A673 (cell line): ENCODE measurements around the gene VAC14. TPM values are rescaled to one million over a fixed set of nuclear protein-coding genes. Genes with fewer than 3 reads are reported as not detected.

Source experiments
- BruUV-seq: library from RNA; stranded (reverse); fragments of 400-500 nt; replicated peaks from 2 replicates; lab custom pipeline; 2021; lab: Mats Ljungman, UMichigan
- CTCF ChIA-PET: fragments of 300-600 bp; sonication (Branson Sonifier 250); formaldehyde crosslinking; loops from one replicate; lab custom pipeline; 2022; ENCODE audit warnings: antibody characterized with exemption; lab: Charles Lee
- POLR2A ChIA-PET: fragments of 300-600 bp; sonication (Branson Sonifier 250); formaldehyde crosslinking; loops from one replicate; lab custom pipeline; 2022; ENCODE audit warnings: antibody characterized with exemption; ENCODE audit not compliant: low non-redundant PET; lab: Charles Lee
- DNase-seq: peaks from one replicate; pipeline ENCODE4 v3.0.0-alpha.2; 2015; ENCODE audit warnings: low spot score
- H3K27ac ChIP-seq: fragments of 200-600 bp; sonication (generic); 2 replicates; pipeline ENCODE4 v1.5.1; 2016; ENCODE audit warnings: mixed run types, low read depth, mild to moderate bottlenecking, mixed read lengths, antibody characterized with exemption, low read length; ENCODE audit not compliant: poor library complexity, severe bottlenecking
- H3K27me3 ChIP-seq: fragments of 200-600 bp; sonication (generic); replicated peaks from 2 replicates; pipeline ENCODE4 v1.6.1; 2017; ENCODE audit warnings: mixed run types, low read depth, mild to moderate bottlenecking, mixed read lengths, antibody characterized with exemption, low read length; ENCODE audit not compliant: insufficient read depth, poor library complexity
- H3K36me3 ChIP-seq: fragments of 200-600 bp; sonication (generic); 2 replicates; pipeline ENCODE4 v1.6.1; 2016; ENCODE audit warnings: mixed run types, mild to moderate bottlenecking, mixed read lengths, antibody characterized with exemption, low read length; ENCODE audit not compliant: insufficient read depth, poor library complexity, severe bottlenecking
- H3K4me1 ChIP-seq: fragments of 200-600 bp; sonication (generic); 2 replicates; pipeline ENCODE4 v1.6.1; 2017; ENCODE audit warnings: mixed run types, mild to moderate bottlenecking, mixed read lengths, antibody characterized with exemption, low read length; ENCODE audit not compliant: insufficient read depth, poor library complexity, severe bottlenecking
- H3K4me3 ChIP-seq: fragments of 200-600 bp; sonication (generic); 2 replicates; pipeline ENCODE4 v1.5.1; 2016; ENCODE audit warnings: low read depth, mixed run types, mild to moderate bottlenecking, mixed read lengths, low read length; ENCODE audit not compliant: poor library complexity, severe bottlenecking
- H3K9me3 ChIP-seq: fragments of 200-600 bp; sonication (generic); 2 replicates; pipeline ENCODE4 v1.6.1; 2016; ENCODE audit warnings: mixed run types, low read depth, mild to moderate bottlenecking, mixed read lengths, antibody characterized with exemption, low read length; ENCODE audit not compliant: poor library complexity, severe bottlenecking
- EZH2 ChIP-seq: fragments of 200-600 bp; sonication (generic); IDR thresholded peaks from 2 replicates; pipeline ENCODE4 v1.6.1; 2017; ENCODE audit warnings: borderline replicate concordance, low read depth, mild to moderate bottlenecking, mixed read lengths, antibody characterized with exemption, low read length; ENCODE audit not compliant: poor library complexity, severe bottlenecking
- intact Hi-C: fragments of 100-400 bp; cut with micrococcal nuclease; formaldehyde crosslinking; loops from one replicate; pipeline ENCODE4 v1.10.0; 2022; ENCODE audit not compliant: unreplicated experiment
- total RNA-seq: library from RNA; stranded (reverse); gene quantifications from 2 replicates; pipeline ENCODE4 v1.2.3, GENCODE V29; 2021
- TF ChIP-seq, protein P1 (sequence below): fragments of 300-800, 200-600 bp; sonication (generic); conservative IDR thresholded peaks from 2 replicates; pipeline ENCODE4 v1.5.1; 2017; ENCODE audit warnings: low read depth, mild to moderate bottlenecking, antibody characterized with exemption, low read length, moderate library complexity, mixed read lengths

Gene VAC14
- total RNA-seq, 1 experiment from 2014 or later: 46.6 TPM

DNA sequence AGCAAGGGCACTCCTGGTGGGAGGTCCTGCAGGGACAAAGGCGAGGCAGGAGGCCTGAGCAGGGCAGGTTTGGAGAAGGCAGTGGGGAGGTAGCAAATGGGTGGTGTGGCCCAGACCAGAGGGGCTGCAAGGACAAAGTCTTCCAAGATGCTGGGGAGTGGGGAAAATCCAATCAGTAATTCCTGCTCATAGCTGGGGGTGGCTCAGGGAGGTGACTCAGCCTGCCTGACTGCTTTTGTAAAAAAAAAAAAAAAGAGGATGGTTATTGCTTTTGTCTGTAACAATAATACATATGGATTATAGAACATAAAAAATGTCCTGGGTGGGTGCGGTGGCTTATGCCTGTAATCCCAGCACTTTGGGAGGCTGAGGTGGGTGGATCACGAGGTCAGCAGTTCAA, 149.4 kb downstream of the VAC14 start:
- DNase-seq: no peak
- no peak overlapping the region for H3K4me3 ChIP-seq
- TF ChIP-seq, protein P1, sequence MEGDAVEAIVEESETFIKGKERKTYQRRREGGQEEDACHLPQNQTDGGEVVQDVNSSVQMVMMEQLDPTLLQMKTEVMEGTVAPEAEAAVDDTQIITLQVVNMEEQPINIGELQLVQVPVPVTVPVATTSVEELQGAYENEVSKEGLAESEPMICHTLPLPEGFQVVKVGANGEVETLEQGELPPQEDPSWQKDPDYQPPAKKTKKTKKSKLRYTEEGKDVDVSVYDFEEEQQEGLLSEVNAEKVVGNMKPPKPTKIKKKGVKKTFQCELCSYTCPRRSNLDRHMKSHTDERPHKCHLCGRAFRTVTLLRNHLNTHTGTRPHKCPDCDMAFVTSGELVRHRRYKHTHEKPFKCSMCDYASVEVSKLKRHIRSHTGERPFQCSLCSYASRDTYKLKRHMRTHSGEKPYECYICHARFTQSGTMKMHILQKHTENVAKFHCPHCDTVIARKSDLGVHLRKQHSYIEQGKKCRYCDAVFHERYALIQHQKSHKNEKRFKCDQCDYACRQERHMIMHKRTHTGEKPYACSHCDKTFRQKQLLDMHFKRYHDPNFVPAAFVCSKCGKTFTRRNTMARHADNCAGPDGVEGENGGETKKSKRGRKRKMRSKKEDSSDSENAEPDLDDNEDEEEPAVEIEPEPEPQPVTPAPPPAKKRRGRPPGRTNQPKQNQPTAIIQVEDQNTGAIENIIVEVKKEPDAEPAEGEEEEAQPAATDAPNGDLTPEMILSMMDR: no peak
- no peak for TF ChIP-seq EZH2
- intact Hi-C loops: loop anchor here (10.0 kb wide), 1 partner anchor 127 kb away; the partner anchor contains the start of genes COG4 and SF3B3
- H3K27me3 ChIP-seq: no peaks in the 10 kb centered on the region
- no peak overlapping the region for H3K27ac ChIP-seq
- CTCF ChIA-PET: no interaction called here
- no TSS peak for BruUV-seq
- H3K4me1 ChIP-seq: no peaks in the 10 kb centered on the region
- H3K36me3 ChIP-seq: no peaks in the 10 kb centered on the region
- POLR2A ChIA-PET: interaction anchor here (0.7 kb wide), 1 partner anchor 30 kb away, joined by 6 read pairs; no protein-coding TSS in a partner anchor
- H3K9me3 ChIP-seq: no peaks in the 10 kb centered on the region

DNA sequence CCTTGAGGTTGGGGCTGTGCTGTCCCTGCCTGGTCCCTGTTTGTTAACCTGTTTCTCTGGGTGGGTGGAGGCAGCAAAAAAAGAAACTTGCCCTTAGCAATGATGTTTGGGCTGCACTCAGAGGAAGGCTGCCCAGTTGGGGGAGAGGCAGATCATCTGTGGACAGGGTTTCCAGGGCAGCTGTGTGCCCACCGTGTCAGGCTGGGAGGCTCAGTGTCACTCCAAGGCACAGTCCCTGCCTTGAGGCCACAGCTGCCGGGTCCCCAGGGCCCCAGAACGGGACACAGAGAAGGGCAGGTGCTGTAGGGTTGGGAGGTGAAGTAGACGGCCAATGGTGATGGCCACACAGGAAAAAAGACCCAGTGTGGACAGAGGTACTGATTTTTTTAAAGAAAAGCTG, 150.7 kb downstream of the VAC14 start:
- TF ChIP-seq, protein P1: no peak
- no peak for TF ChIP-seq EZH2
- ChIA-PET POLR2A (no interaction called here), CTCF (no interaction called here)
- H3K36me3 ChIP-seq: no peaks in the 10 kb centered on the region
- H3K27me3 ChIP-seq: no peaks in the 10 kb centered on the region
- no TSS peak for BruUV-seq
- no peak overlapping the region for H3K27ac ChIP-seq
- intact Hi-C loops: loop anchor here (10.0 kb wide), 1 partner anchor 125 kb away; the partner anchor contains the start of genes COG4 and SF3B3
- no peaks in the 10 kb centered on the region for H3K4me1 ChIP-seq
- no peak for DNase-seq
- H3K9me3 ChIP-seq: no peaks in the 10 kb centered on the region
- no peak overlapping the region for H3K4me3 ChIP-seq

DNA sequence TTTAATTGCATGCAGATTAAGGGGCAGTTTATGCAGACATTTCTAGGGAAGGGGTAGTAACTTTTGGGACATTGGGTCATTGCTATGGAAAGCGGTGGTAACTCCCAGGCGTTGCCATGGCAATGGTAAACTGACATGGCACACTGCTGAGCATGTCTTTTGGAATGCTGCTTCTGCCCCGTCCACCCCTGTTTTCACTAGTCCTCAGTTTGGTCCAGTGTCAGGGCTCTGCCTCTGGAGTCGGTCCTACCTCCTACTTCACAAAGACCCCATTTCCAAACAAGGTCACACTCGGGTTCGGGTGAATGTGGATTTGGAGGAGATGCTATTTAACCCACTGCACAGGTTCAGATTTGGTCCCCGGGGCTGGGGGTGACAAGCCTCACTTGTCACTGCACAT, 151.7 kb downstream of the VAC14 start:
- ChIA-PET CTCF (no interaction called here), POLR2A (no interaction called here)
- TF ChIP-seq EZH2: no peak
- TF ChIP-seq, protein P1: no peak
- no peaks in the 10 kb centered on the region for H3K9me3 ChIP-seq
- H3K4me3 ChIP-seq: no peak overlapping the region
- BruUV-seq: no TSS peak
- H3K4me1 ChIP-seq: no peaks in the 10 kb centered on the region
- no peak for DNase-seq
- no peaks in the 10 kb centered on the region for H3K27me3 ChIP-seq
- H3K27ac ChIP-seq: no peak overlapping the region
- H3K36me3 ChIP-seq: no peaks in the 10 kb centered on the region
- intact Hi-C loops: no loop called here
